Epidermal melanocyte (primary cell): ENCODE measurements around the gene PAQR8.

Source experiments
- DNase-seq: peaks from one replicate; pipeline ENCODE4 v3.0.0; 2011; ENCODE audit warnings: low spot score; ENCODE audit not compliant: insufficient read length

Gene PAQR8

DNA sequence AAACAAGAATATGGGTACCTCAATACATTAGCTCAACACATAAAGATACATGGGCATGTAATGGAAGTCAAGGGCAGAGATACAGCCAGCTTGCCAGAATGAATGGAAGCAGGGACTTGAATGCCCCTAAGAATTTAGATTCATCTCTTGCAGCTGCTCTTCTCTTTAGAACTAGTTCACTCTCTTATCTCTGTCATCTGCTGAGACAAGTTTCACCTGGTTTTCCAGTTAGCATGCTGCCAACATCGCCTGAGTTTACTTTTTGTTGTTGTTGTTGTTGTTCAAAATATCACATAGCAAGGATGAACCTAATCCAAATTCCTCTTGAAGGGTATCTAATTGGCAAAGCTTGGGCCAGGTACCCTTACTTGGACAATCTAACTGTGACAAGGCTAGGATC, 14.1 kb upstream of the PAQR8 start:
- no peak for DNase-seq

DNA sequence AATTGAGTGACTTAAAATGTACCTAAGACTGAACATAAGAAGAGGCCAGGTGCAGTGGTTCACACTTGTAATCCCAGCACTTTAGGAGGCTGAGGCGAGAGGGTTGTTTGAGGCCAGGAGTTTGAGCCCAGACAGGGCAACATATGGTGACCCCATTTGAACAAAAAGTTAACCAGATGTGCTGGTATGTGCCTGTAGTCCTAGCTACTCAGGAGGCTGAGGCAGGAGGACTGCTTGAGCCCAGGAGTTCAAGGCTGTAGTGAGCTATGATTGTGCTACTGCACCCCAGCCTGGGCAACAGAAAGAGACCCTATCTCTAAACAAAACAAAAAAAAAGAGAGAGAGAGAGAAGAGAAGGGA, 10.1 kb upstream of the PAQR8 start:
- no peak for DNase-seq

DNA sequence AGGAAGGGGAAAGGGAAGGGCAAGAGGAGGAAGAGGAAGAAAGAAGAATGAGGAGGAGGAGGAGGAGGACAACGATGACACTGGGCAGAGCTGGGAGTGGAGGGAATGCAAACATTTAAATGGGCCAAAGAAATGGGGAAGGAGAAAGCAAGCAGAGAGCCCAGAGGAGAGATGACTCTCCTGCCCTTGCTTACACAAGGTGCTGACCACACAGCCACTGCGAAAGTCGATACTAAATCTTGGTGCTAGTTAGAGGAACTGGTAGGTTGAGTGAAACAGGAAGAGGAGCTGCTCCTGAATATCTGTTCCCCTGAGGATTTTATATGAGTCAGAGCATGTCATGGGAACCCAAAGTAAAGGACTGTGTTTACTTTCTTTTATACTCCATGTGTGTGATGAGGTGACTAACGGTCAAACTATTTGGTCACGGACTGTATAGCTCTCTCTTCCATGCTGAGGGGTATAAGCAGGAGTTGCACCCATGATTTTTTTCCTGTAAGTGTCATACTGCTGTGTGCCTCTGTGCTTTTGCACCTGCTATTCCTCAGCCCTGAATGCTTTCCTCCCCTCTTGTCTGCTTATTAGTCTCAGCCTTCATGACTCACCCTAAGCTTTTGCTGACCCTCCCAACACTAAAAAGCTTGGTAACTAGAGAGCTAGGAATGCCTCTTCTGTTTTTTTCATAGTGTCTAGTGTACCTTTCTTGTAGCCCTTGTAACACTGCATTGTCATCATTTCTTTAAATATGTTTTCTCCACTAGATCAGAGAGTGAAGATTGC, 9.5 kb upstream of the PAQR8 start:
- no peak for DNase-seq

DNA sequence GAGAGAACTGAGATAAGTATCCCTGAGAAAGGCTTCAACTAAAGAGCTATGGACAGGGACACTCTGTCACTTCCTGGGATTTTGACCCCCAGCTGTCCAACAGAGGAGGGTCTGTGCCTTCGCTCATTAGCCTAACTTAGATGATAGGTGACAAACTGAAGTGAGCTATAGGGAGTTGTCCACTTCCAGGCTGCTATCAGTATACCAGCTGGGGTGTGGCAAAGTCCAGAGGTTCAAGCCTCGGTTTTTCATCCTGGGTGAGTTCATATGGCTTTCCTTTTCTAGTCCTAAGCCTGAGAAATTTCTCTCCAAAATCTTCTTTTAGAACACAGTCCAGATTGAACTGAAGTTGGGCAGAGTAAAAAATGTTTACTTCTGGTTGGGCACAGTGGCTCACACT, 5.9 kb upstream of the PAQR8 start:
- no peak for DNase-seq

DNA sequence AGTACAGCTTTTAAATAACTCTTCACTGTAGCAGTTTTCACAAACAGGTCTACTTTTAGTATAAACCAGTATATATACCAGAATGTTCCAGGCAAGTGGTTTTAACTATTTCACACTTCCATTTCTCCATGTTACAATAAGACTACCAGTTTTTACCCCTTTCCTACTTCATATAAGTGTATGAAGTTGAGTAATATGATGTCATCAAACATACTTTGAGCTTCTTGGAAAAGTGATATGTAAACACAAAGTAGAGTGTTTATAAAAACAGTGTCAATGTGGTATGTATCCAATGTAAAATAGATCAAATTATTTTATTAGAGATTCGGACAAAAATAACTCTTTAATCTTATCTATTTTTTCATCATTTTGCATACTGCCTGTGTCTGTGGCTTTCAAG, 2.5 kb upstream of the PAQR8 start:
- no peak for DNase-seq

DNA sequence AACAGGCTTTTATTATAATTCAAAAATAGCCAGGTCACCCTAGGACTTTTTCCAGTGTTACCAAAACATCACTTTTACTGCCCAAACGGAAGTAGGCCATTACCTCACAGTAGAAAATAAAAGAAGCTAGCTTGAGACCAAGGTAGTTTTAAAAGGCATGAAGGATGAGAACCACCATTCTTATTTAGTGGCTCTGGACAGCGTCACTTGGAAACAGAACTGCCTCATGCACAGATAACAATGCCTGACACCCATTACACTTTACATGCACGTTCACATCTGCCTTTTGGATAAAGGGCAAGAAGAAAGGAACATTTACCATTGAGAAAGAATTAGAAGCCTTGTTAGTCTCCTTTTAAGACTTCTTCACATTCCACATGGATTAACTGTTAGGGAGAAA, 1.9 kb upstream of the PAQR8 start:
- no peak for DNase-seq

DNA sequence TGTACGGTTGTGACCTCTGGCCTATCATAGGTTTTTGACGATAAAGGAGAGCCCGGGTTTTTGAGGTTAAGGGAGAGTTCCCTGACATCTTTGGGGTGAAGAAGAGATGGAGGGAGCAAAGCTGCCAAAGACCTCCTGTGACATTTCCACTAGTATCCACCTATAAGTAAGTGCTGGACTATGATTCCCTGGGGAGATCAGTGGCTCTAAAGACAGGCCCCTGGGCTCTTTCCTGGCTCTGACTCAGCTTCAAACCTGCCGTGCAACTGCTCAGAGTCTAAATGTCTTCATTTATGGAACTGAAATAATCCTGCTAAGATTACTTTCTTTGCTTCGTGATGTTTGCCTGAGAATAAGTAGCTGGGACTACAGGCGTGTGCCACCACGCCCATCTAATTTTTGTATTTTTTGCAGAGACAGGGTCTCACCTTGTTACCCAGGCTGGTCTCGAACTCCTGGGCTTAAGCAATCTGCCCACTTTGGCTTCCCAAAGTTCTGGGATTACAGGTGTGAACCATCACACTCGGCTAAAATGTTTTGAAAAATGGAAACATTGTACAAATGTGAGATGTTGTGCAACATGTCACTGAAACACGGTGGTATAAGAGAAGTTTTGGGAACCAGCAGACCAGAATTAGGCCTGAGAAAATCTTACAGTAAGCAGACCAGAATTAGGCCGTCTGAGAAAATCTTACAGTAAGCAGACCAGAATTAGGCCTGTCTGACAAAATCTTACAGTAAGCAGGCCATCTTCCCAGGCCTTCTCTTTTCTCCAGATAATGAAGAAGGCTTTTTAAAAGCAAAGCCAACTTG, 1.1 kb upstream of the PAQR8 start:
- DNase-seq, result no peak

DNA sequence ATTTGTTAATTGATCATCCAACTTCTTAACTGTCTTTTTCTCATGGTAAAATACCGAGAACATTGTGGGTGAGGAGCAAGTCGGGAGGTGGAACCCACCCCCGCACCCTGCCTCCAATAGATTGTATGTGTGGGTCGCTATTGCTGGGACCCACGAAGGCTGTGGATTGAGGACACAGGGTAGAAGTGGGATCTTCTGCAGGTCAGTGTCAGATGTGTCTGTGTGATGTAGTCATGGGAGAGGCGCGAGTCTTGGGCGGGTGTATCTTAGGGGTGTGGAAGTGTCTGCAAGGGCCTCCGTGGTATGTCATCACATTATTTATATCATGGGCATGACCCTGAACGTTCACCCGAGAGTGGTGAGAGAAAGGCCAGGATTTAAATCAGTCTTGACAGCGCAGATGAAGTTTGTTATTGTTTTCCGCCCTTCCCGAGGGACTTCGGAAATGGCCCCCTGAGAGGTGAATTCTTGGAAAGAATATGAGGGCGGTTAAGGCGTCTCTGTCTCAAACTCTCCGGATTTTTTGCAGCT, 472 bp upstream of the PAQR8 start:
- no peak for DNase-seq

DNA sequence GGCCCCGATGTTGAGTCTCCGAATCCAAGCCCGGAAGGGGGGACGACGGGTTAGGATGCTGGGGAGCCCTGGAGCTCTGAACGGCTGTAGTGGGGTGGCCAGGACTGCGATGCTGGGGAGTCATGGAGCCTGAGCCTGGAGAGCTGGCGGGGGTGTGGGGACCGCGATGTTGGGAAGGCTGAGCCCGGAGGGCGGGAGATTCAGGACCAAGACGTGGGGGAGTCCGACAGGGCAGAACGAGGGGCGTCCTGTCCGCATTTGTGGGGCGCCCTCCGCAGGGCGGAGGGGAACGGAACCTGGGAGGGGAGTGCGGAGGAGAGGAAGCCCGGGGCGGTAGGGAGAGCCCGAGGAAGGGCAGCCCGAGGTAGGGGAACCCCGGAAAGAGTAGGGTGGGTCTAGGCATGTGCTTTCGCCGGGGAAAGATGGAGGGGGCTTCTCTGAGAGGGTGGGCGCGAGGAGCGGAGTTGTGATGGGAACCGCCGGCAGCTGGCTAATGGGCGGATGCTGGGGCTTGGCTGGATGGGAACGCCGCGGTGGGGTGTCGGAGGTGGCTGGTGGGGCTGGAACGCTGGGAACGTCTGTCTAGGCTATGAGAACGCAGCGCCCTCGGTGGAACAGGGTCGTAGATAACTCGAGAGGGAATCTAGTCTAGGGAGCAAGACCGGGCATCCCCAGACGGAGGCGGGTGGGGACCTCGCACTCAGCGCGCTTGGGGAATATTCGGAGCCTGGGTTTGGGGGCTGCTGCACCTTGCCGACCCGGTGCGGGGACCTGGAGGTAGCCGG, 684 bp downstream of the PAQR8 start:
- DNase-seq, result no peak

DNA sequence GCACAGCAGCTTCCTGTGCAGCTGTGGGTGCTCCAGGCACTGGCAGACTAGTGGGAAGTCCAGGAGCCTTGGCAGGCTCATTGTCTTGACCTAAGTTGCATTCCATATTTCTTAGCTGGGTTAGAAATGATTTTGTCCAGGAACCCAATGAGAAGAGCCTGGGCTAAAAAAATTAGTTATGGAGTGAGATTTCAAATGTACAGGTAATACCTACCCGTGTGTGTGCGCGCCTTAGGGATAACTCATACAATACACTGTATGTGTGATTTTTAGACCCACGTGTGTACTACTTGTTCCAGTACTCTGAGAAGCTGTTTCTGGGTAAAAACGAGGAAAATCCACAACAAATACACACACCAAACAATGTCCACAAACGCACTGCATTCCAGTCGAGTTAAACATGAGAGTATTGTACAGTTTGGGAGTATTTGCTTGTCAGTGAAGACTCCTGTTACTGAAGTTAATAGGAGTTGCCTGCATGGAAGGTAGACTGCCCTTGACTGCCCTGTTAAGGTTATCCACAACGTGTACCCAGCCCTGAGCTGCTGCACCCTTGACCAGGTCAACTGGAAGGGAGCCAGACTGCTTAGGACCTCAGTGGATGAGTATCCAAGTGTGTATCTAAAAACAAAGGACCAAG, 1.4 kb downstream of the PAQR8 start:
- DNase-seq, result no peak

DNA sequence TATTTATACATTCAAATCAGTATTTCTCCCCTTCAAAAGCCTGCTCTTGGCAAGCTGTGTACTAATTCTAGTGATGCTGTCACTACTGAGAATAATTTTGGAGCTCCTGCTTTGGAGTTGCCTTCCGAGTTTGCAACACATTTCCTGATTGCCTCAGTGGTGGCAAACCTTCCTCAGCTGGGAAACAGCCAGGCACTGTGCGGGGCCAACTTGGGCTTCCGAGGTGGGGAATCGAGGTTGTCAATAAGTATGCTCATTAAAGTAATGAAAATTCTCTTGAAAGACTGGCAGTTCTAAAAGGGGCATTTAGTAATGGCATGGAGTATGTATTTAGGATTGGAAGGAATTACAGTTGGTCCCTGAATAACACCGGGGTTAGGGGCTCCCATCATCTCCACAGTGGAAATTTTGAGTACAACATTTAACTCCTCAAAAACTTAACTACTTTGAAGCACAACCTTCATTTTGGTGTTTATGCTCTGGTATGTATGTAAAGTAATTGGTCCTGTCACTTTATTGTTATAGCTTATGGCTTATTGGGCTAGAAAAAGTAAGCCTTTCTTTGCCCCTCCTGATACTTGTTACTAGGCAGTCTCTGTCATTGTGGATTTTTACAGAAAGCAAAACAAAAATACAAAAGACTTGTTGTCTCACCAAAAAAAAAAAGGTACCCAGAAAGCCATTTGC, 2.7 kb downstream of the PAQR8 start:
- no peak for DNase-seq

DNA sequence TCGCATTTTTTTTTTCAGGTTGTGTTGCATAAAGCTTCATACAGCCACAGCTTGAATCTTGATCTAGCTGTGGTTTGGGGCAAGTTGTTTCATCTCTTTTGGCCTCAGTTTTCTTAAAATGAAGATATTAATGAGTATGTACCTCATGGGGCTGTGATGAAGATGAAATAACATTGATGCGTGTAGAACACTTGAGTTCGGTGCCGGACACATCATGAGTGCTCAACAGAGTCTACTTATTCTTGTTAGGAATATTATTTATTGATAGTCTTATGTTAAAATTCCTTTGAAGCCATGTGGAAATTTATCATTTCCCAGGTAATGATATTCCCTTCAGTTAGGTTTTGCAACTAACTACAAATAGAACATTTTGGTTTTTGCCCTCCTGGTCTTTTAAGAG, 3.4 kb downstream of the PAQR8 start:
- no peak for DNase-seq

DNA sequence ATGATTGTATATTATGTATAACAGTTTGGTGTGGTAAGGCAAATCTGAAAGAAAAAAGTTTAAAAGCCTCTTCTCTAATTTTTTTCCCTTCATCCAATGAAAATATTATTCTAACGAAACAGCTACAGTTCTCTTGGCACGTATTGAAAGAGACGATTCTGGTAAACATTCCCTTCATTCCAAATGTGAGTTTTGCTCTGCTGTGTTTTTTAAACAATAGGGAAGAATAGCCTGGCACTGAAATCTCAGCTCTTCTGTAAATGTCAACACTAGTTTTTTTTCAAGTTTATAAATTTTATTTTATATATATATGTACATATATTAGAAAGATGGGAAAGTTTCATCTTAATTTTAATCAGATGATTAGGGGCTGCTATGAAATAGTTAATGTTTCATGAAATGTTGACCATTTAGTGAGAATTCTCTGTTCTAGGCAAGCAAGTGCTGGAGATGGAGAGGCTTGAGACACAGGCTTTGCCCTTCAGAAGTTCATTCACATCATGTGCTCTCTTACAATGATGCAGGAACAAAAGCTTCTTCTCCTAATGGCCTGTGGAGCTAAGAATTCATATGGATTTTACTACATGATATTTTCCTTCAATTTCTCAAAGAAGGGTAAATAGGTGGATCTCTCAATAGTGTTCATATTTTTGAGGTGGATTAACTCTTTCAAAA, 4.1 kb downstream of the PAQR8 start:
- no peak for DNase-seq

DNA sequence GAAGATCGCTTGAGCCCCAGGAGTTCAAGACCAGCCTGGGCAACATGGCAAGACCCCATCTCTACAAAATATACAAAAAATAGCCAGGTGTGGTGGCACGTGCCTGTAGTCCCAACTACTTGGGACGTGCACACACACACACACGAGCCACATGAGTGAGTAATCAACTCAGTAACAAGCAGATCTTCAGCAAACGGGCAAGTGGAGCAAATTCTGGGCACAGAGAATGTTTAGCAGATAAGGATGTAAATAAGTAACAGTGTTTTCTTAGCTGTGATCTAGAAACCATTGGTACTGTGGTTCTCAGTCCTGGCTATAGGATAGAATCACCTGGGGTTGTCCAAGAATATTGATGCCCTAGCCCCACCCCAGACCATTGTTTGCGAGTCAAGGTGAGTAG, 6.1 kb downstream of the PAQR8 start:
- DNase-seq, result no peak

DNA sequence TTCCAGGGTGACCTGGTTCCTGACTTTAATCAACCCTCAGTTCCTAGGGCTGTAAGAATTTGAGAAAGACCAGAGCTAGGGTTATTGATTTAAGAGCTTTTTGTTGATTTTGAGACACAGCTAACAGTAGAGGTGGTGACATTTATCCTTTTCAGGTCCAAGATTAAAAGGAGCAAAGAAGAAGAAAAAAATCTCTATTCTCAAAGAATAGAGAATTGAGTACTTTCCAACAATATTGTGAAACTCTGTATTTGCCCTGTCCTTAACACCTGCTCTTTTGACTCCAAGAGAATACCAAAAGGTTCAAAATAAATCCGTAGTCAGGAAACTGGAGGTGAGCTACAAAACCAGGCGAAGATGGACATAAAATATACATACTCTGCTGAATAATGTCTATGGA, 7.3 kb downstream of the PAQR8 start:
- DNase-seq, result no peak

DNA sequence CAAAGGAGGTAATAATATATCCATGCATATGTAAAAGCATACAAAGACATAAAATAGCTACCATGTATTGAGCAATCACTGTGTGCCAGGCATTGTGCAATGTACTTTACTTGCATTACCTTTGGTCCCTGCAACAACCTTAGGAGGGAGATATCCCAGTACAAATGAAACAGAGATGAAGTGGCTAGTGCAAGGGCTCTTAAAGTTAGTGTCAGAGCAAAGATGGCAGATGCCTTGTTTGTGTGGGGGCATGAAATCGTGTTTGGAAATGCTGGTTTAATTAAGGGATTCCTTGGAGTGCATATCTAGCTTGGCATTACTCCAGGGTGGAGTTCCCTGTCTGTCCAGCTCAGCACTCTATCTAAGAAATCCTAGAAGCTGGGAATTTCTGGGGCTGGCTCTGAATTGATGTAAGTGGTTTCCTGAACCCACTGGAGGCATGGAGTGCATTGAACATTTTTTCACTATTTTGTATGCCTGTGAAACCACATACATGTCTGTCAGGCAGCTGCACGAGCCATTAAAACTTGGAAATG, 9.8 kb downstream of the PAQR8 start:
- DNase-seq, result no peak

DNA sequence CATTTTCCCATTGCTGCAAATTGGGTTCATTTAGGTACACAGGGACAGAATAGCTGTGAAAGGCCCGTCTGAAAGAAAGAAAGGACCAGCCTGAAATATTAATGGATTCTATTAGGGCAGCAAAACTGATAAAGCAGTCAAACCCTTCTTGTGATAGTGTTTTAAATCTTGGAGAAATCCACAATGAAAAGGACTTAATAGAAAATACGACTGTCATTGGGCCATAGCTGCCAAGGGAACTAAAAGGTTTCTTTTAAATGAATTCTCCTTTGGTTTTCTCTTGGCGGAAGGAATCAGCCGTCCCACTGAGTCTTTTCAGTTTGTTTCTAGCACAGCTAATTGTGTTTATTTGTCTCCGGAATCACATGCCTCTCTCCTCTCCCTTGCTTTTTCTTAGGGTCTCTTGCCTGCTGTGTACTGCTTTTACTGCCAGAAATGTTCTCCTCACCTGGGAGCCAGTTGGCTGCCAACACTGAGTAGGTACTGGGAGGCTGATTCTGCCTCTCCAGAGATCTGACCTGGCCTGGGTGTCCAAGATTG, 11.3 kb downstream of the PAQR8 start:
- DNase-seq, result no peak

DNA sequence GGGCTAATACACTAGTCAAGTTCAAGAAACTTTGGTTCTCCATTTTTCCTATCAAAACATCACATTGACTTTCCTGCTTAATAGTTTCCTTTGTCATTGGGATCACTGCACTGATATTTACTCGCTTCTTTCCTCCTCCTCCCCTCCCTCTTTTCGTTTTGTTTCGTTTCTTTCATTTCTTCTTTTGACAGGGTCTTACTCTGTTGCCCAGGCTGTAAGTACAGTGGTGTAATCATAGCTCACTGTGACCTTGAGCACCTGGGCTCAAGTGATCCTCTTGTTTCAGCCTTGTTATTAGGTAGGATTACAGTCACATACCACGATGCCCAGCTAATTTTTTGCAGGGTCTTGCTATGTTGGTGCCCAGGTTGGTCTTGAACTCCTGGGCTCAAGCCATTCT, 12.3 kb downstream of the PAQR8 start:
- no peak for DNase-seq

DNA sequence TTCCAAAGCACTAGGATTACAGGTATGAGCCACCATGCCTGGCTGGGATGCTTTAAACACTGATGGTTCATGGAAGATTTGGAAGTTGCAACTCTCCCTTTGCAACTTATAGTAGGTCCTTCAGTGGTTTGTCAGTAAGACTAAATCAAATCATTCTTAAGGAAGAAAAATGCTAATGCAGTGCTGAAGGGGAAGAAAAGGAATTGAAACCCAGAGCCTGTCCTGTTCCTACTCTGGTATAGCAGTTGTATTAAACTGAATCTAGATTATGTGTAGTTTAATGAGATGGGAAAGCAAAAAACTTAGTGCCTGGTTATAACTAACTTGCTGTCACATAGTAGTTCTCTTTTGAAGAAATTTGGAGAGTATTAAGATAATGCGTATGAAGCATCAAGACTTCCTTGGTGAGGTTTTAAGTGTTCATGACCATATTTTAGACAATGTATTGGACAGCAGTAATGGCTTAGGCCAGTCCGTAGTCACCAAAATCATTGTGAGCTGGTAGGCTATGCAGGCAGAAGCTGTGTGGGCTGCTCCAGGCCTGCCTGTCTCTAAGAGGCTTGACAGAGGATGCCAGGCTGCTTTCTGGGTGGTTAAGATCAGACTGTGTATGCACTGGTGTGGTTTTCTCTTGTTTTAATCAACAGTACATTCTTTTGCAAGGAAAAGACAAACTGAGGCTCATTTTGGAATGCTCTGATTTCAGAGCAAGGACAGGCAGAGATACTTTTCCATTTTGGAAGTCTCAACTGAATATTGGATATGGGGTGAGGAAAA, 14.0 kb downstream of the PAQR8 start:
- DNase-seq, result no peak
